HG03103 (cell line): ENCODE data around the gene ZNF276.
A peak's percentile ranks its signal among the peaks of the same experiment; 100 is the strongest.

Experiments
- ATAC-seq: cut with Tn5 transposase; IDR thresholded peaks from one replicate; pipeline ENCODE4 v1.9.1; 2021; ENCODE audit warnings: low read depth; ENCODE audit not compliant: unreplicated experiment

Gene ZNF276

DNA sequence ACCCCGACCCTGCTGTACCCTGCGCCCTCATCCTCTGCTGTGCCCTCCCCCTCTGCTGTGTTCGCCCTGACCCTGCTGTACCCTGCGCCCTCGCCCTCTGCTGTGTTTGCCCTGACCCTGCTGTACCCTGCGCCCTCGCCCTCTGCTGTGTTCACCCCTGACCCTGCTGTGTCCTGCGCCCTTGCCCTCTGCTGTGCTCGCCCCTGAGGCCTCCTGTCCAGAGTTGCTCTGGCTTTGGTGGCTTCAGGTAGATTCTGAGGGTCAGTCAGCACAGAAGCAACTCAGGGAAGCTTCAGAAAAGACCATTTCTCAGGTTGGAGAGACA, 11.5 kb downstream of the ZNF276 start:
- ATAC-seq, result no peak

DNA sequence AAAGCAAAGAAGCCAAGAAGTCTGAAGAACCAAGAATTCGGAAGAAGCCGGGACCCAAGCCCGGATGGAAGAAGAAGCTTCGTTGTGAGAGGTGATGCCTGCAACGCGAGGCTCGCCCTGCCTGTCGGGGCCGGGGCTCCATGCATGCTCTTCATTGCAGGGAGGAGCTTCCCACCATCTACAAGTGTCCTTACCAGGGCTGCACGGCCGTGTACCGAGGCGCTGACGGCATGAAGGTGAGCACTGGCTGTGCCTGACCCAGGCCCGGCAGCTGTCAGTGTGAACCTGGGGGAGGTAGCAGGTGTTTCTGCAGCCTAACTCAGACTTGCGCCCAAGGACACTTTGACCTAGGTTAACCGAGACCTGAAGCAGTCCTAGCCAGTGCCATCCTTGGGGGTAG, 12.0 kb downstream of the ZNF276 start:
- ATAC-seq, result no peak

DNA sequence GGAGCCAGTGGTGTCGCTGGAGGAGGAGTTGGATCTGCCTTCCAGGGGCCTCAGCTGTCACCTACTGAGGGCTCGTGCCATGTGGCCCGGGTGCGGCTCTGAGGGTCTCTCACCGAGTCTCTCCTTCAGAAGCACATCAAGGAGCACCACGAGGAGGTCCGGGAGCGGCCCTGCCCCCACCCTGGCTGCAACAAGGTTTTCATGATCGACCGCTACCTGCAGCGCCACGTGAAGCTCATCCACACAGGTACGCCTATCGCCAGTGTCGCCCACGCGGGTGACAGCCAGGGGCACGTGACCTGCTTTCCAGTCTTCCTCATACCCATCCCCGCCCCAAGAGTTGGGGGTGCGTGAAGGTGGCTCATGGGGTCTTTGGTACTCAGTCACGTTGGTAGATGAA, 12.5 kb downstream of the ZNF276 start:
- ATAC-seq, result no peak

DNA sequence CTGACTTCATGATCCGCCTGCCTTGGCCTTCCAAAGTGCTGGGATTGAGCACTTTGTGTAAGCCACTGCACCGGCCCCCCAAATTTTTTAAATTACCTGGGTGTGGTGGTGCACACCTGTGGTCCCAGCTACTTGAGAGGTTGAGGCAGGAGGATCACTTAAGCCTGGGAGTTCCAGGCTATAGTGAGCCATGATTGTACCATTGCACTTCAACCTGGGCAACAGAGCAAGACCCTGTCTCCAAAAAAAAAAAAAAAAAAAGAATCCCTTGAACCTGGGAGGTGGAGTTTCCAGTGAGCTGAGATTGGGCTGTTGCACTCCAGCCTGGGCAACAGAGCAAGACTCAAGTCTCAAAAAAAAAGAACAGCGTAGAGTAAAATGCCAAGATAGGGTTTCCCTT, 15.2 kb downstream of the ZNF276 start:
- no peak for ATAC-seq

- no peak for ATAC-seq
Observed at GRCh38 chr16:89737341-89738071, 16.2 kb downstream of the ZNF276 start.

GRCh38 chr16:89738072-89738377, 16.7 kb downstream of the ZNF276 start:
- ATAC-seq, result no peak

DNA sequence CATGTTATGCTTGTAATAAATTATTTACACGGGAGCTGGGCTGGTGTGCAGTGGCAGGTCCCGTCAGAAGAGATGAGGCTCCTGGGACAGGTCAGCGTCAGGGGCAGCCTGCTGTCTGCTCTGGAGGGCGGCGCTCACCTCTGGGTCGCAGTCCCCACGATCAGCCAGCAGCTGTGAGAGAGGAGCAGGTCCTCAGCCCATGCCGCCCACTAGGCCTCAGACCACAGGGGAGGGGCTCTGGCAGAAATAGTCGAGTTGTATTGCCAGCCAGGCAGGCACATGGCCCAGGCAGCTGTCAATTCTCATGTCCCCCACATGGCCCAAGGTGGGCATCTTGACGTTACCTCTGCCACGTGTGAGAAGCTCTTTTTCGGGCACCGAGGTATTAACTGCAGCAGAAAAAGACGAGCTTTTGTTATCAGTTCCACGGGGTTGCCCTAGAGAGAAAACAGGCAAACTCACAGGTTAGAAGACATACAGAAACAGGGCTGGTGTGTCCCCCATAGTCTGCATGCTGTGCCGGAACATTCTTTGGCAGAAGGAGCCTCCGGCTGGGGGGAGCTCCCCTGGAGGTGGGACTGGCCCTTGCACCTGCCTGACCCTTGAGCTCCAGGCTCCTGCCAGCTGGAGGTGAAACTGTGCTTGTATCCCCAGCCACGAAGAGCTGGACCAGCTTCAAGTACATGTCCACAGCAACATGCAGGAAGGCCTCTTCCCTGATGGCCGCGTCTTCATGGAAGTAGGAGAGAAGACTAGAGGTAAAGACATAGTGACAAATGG, 17.4 kb downstream of the ZNF276 start:
- no peak for ATAC-seq

- no peak for ATAC-seq
Observed at GRCh38 chr16:89739383-89739782, 18.0 kb downstream of the ZNF276 start.

GRCh38 chr16:89741342-89742014, 20.1 kb downstream of the ZNF276 start:
- ATAC-seq, result no peak

DNA sequence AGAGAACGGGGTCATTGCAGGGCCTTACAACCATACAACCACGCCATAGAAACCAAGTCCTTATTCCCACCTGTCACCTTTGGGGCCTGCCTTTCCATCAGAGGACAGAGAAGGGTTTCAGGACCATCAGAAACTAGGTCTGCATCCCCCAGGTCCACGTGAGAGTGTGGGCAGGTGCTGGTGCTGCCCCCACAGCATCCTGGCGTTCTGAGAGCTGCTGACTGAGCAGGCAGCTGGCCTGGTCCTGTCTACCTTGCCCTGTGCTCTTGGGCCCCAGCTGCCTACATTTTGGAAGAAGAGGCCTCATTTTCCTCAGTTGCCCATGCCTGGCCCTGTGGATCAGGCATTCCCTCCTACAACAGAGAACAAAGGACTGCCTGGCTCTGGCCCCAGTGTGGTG, 21.6 kb downstream of the ZNF276 start:
- no peak for ATAC-seq

DNA sequence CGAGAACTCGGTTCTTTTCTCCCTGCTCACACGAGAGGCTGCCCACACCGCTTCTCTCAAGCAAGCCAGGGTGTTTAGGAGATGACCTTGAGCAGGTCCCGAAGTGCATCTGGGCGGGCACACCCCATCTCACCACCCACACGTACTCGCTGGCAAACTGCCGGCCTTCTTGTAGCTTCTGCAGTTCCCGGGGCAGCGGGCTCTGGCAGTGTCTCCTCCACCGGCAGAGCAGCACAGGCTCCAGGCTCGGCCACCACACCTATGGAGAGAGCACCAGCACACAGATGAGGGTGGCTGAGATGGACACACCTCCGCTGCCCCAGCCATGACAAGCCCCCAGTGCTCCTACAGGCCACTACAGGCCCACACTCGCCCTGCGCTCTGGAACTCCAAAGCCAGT, 23.5 kb downstream of the ZNF276 start:
- no peak for ATAC-seq

DNA sequence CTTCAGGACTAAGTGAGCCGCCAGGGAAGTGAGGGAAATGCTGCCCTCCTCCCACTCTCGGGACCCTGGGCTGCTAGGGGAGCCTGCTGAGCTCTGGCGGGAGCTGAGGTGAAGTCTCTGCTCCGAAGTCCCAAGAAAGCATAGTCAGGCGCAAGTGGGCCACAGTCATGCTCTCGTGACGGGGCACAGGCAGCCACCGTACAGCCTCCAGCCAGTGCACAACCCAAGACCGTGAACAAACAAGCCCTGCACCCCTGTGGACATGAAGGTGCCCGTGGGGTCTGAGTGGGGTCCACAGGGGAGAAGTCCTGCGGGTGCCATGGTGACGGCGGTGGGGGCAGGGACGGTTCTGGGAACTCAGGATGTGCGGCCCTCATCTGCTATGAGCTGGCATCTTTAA, 24.7 kb downstream of the ZNF276 start:
- ATAC-seq, result no peak

- ATAC-seq, result no peak
Observed at GRCh38 chr16:89748076-89748475, 26.7 kb downstream of the ZNF276 start.

DNA sequence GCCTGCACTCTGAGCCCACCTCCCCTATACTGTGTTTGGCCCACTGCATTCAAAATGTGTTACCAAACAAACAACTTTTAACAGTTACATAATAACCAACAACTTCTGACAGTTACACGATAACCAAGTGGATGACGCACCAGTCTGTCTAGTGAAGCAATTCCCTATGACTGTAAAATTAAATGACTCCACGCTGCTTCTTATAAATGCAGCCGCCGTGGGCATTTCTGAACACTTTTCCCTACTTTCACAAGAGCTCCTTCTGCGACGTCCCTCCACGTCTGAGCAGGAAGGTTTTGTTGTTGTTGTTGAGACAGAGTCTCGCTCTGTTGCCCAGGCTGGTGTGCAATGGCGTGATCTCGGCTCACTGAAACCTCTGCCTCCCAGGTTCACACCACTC, 27.6 kb downstream of the ZNF276 start:
- no peak for ATAC-seq

- no peak for ATAC-seq
Observed at GRCh38 chr16:89749637-89750036, 28.3 kb downstream of the ZNF276 start.

- ATAC-seq, result no peak
Observed at GRCh38 chr16:89759746-89760340, 38.5 kb downstream of the ZNF276 start.

GRCh38 chr16:89761304-89761922, 40.1 kb downstream of the ZNF276 start:
- no peak for ATAC-seq

- peak; percentile 88 for ATAC-seq
Observed at GRCh38 chr16:89764711-89765201, 43.4 kb downstream of the ZNF276 start.

GRCh38 chr16:89765292-89765830, 44.0 kb downstream of the ZNF276 start:
- no peak for ATAC-seq

GRCh38 chr16:89770367-89770766, 49.0 kb downstream of the ZNF276 start:
- no peak for ATAC-seq

DNA sequence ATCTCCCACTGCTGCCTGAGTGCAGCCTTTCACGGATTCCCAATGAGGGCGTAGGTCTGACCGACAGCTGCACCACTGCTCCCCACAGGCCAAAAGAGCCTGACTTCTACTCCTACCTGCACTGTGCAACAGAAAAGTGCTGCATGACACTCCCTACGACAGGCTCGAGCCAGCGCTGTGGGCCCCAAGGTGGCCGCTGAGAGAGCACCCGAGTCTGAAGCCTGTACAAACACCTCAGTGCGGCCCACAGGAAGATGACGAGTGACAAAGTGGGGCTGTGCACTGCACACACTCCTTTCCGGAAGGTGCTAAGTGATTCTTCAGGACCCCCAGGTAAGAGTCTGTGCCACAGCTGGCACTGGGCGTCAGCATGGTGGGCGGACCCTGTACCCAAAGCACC, 53.9 kb downstream of the ZNF276 start:
- ATAC-seq, result no peak
